ENCODE results near the gene PSMA2.
A peak's percentile ranks its signal among the peaks of the same experiment; 100 is the strongest.

PSMA2 gene

DNA sequence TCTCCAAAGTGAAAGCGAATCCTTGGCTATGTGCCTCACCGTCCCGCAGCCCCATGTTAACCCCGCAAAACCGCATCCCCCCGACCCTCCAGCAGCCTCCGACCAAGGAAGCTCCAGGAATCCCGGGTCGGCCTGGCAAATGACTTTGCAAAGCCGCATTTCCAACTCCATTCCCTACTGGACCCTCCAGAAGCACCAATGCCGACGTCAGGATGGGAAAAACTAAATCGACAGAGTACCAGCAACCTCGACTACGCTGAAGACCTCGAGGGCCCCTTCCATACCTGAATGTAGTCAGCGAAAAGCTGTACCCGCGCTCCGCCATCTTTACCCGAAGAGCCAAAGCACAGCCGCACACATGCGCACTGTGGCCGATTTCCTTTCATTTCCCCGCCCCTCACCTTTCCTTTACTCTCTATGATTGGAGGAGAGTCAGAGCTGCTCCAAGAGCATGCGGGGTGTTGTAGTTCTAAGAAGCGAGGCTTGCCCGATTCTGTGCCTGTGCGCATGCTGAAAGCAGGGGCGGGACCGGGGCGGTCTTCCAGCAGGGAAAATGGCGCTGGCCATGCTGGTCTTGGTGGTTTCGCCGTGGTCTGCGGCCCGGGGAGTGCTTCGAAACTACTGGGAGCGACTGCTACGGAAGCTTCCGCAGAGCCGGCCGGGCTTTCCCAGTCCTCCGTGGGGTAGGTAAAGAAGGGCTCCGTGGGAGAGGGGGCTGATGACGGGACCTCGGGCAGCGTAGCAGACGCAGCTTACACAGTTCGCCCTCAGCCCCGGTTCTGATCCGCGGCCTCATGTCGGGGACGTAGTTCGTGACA is at the start of gene PSMA2, which contains the start of gene MRPL32:
Gene PSMA2, minus strand, starts transcription at position 341 of the 818 bp plus-strand sequence. Its CDS starts 16 bp downstream, at position 325.
Gene MRPL32, plus strand, starts transcription at position 543 of the 818 bp plus-strand sequence. Its CDS starts 11 bp downstream, at position 554.
- peaks cover 15% of the 10 kb centered on the region for H3K36me3 ChIP-seq (ENCODE audit: insufficient read depth, low read length)
- peaks cover 20% of the 10 kb centered on the region for H3K4me1 ChIP-seq (ENCODE audit: control insufficient read depth, insufficient read depth, low read length, unreplicated experiment)
- H3K79me2 ChIP-seq (ENCODE audit: control insufficient read depth, insufficient read depth, low read length, unreplicated experiment) = peaks cover 79% of the 10 kb centered on the region
- peak within 1 kb of the TSS; percentile 89 for H2AFZ ChIP-seq (ENCODE audit: low read length, unreplicated experiment)
- no peaks in the 10 kb centered on the region for H3K27me3 ChIP-seq (ENCODE audit: insufficient read depth, low read length)
- peak within 1 kb of the TSS; percentile 97 for H3K4me3 ChIP-seq (ENCODE audit: low read depth, low read length)
- peak within 1 kb of the TSS; percentile 61 for H3K27ac ChIP-seq (ENCODE audit: low read depth, low read length)

GRCh38 chr7:42981601-42982000 is 49.6 kb upstream of the PSMA2 start:
- H3K27ac ChIP-seq (ENCODE audit: low read depth, low read length) = no peak overlapping the region
- no peaks in the 10 kb centered on the region for H3K36me3 ChIP-seq (ENCODE audit: insufficient read depth, low read length)
- no peak overlapping the region for H3K4me3 ChIP-seq (ENCODE audit: low read depth, low read length)

DNA sequence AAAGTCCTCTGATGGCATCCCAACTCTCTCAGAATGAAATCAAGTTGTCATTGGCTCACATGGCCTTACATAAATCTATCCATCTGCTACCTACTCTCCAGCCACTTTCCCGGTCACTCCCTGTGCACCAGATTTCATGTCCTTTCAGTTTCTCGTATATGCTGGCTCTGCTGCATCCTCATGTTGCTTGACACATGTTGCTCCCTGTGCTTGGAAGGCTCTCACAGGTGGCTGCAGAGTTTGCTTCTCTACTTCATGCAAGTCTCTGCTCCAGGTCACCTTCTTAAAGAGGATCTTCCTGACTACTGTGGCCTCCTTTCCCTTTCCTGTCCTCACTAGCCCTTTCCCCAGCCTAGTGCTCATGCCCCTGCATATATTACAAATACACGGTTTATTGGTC is 48.5 kb upstream of the PSMA2 start:
- Histone ChIP-seq H3K27me3 (ENCODE audit: insufficient read depth, low read length) (no peaks in the 10 kb centered on the region), H3K4me1 (ENCODE audit: control insufficient read depth, insufficient read depth, low read length, unreplicated experiment) (no peaks in the 10 kb centered on the region), H3K36me3 (ENCODE audit: insufficient read depth, low read length) (no peaks in the 10 kb centered on the region), H3K4me3 (ENCODE audit: low read depth, low read length) (no peak overlapping the region), H2AFZ (ENCODE audit: low read length, unreplicated experiment) (no peak overlapping the region), H3K27ac (ENCODE audit: low read depth, low read length) (no peak overlapping the region), H3K79me2 (ENCODE audit: control insufficient read depth, insufficient read depth, low read length, unreplicated experiment) (no peaks in the 10 kb centered on the region)

More at GRCh38 chr7:42981601-42982000, 49.6 kb upstream of the PSMA2 start:
- no peaks in the 10 kb centered on the region for H3K4me1 ChIP-seq (ENCODE audit: control insufficient read depth, insufficient read depth, low read length, unreplicated experiment)
- no peaks in the 10 kb centered on the region for H3K79me2 ChIP-seq (ENCODE audit: control insufficient read depth, insufficient read depth, low read length, unreplicated experiment)
- no peaks in the 10 kb centered on the region for H3K27me3 ChIP-seq (ENCODE audit: insufficient read depth, low read length)
- no peak overlapping the region for H2AFZ ChIP-seq (ENCODE audit: low read length, unreplicated experiment)

DNA sequence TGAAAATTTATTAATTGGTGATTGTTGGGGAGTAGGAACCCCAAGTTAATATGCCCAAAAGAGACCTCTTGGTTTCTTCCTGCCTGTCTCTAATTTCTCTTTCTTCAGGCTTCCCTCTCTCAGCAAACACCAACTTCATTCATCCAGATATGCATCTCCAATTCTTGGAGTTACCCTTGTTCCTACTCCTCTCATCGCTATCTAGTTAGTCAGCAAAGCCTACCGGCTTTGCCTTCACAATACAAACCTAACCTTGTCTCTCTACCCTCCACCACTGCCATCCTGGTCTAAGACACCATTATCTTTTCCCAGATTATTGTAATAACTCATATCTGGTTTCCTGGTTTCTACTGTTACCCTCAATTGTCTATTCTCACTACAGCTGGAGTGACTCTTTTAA is 48.1 kb upstream of the PSMA2 start:
- no peak overlapping the region for H3K4me3 ChIP-seq (ENCODE audit: low read depth, low read length)
- no peak overlapping the region for H3K27ac ChIP-seq (ENCODE audit: low read depth, low read length)
- H3K27me3 ChIP-seq (ENCODE audit: insufficient read depth, low read length) = no peaks in the 10 kb centered on the region
- H2AFZ ChIP-seq (ENCODE audit: low read length, unreplicated experiment) = no peak overlapping the region
- H3K36me3 ChIP-seq (ENCODE audit: insufficient read depth, low read length) = no peaks in the 10 kb centered on the region
- no peaks in the 10 kb centered on the region for H3K4me1 ChIP-seq (ENCODE audit: control insufficient read depth, insufficient read depth, low read length, unreplicated experiment)
- H3K79me2 ChIP-seq (ENCODE audit: control insufficient read depth, insufficient read depth, low read length, unreplicated experiment) = no peaks in the 10 kb centered on the region

DNA sequence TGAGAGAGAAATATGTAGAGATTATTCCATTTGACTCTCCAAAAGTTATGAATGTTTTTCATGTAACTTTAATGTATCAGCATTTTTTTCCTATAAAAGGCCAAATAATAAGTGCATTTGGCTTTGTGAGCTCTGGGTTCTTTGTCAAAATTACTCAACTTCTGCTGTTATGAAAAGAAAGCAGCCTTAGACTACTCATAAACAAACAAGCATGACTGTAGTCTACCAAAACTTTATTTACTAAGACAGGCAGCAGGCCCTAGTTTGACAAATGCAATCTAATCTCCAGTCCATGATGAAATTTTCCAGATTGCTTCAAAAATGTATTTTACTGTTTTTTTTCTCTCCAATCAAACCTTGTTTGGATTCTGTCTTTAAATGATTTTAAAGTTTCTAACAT is 46.5 kb upstream of the PSMA2 start:
- H3K36me3 ChIP-seq (ENCODE audit: insufficient read depth, low read length) = no peaks in the 10 kb centered on the region
- H3K4me1 ChIP-seq (ENCODE audit: control insufficient read depth, insufficient read depth, low read length, unreplicated experiment) = peaks cover 7% of the 10 kb centered on the region
- no peak overlapping the region for H3K4me3 ChIP-seq (ENCODE audit: low read depth, low read length)
- H3K27me3 ChIP-seq (ENCODE audit: insufficient read depth, low read length) = no peaks in the 10 kb centered on the region
- no peaks in the 10 kb centered on the region for H3K79me2 ChIP-seq (ENCODE audit: control insufficient read depth, insufficient read depth, low read length, unreplicated experiment)
- no peak overlapping the region for H2AFZ ChIP-seq (ENCODE audit: low read length, unreplicated experiment)
- H3K27ac ChIP-seq (ENCODE audit: low read depth, low read length) = no peak overlapping the region

DNA sequence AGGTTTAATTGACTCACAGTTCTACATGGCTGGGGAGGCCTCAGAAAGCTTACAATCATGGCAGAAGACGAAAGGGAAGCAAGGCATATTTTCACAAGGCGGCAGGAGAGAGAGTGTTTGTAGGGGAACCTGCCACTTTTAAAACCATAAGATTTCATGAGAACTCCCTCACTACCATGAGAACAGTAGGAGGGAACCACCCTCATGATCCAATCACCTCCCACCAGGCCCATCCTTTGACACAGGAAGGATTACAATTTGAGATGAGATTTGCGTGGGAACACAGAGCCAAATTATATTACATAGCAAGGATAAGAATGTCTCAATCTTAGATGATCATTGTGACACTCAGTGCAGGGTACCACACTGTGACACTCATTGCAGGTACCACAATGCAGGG is 44.4 kb upstream of the PSMA2 start:
- Histone ChIP-seq H3K27ac (ENCODE audit: low read depth, low read length) (no peak overlapping the region), H3K4me3 (ENCODE audit: low read depth, low read length) (no peak overlapping the region), H2AFZ (ENCODE audit: low read length, unreplicated experiment) (no peak overlapping the region), H3K79me2 (ENCODE audit: control insufficient read depth, insufficient read depth, low read length, unreplicated experiment) (no peaks in the 10 kb centered on the region), H3K4me1 (ENCODE audit: control insufficient read depth, insufficient read depth, low read length, unreplicated experiment) (peaks cover 23% of the 10 kb centered on the region), H3K27me3 (ENCODE audit: insufficient read depth, low read length) (no peaks in the 10 kb centered on the region), H3K36me3 (ENCODE audit: insufficient read depth, low read length) (no peaks in the 10 kb centered on the region)

- peak overlapping the region; percentile 32; the same call in 1 of the 2 replicates for H3K4me3 ChIP-seq (ENCODE audit: low read depth, low read length)
- no peaks in the 10 kb centered on the region for H3K79me2 ChIP-seq (ENCODE audit: control insufficient read depth, insufficient read depth, low read length, unreplicated experiment)
- no peaks in the 10 kb centered on the region for H3K27me3 ChIP-seq (ENCODE audit: insufficient read depth, low read length)
- no peaks in the 10 kb centered on the region for H3K36me3 ChIP-seq (ENCODE audit: insufficient read depth, low read length)
- peak overlapping the region; percentile 82 for H3K27ac ChIP-seq (ENCODE audit: low read depth, low read length)
- H3K4me1 ChIP-seq (ENCODE audit: control insufficient read depth, insufficient read depth, low read length, unreplicated experiment) = peaks cover 23% of the 10 kb centered on the region
- H2AFZ ChIP-seq (ENCODE audit: low read length, unreplicated experiment) = peak overlapping the region; percentile 82
These were observed 40.9 kb upstream of the PSMA2 start for GRCh38 chr7:42972699-42973500.

GRCh38 chr7:42967391-42967790 is 35.4 kb upstream of the PSMA2 start:
- Histone ChIP-seq H2AFZ (ENCODE audit: low read length, unreplicated experiment) (no peak overlapping the region), H3K27me3 (ENCODE audit: insufficient read depth, low read length) (no peaks in the 10 kb centered on the region), H3K27ac (ENCODE audit: low read depth, low read length) (no peak overlapping the region), H3K4me1 (ENCODE audit: control insufficient read depth, insufficient read depth, low read length, unreplicated experiment) (peaks cover 28% of the 10 kb centered on the region), H3K36me3 (ENCODE audit: insufficient read depth, low read length) (no peaks in the 10 kb centered on the region), H3K4me3 (ENCODE audit: low read depth, low read length) (no peak overlapping the region), H3K79me2 (ENCODE audit: control insufficient read depth, insufficient read depth, low read length, unreplicated experiment) (no peaks in the 10 kb centered on the region)

GRCh38 chr7:42964849-42965805 is 33.2 kb upstream of the PSMA2 start:
- Histone ChIP-seq H3K27me3 (ENCODE audit: insufficient read depth, low read length) (no peaks in the 10 kb centered on the region), H3K27ac (ENCODE audit: low read depth, low read length) (peak overlapping the region; percentile 70), H3K4me3 (ENCODE audit: low read depth, low read length) (no peak overlapping the region), H3K4me1 (ENCODE audit: control insufficient read depth, insufficient read depth, low read length, unreplicated experiment) (peaks cover 19% of the 10 kb centered on the region), H3K36me3 (ENCODE audit: insufficient read depth, low read length) (no peaks in the 10 kb centered on the region), H3K79me2 (ENCODE audit: control insufficient read depth, insufficient read depth, low read length, unreplicated experiment) (no peaks in the 10 kb centered on the region), H2AFZ (ENCODE audit: low read length, unreplicated experiment) (no peak overlapping the region)

GRCh38 chr7:42964293-42964692 is 32.3 kb upstream of the PSMA2 start:
- Histone ChIP-seq H2AFZ (ENCODE audit: low read length, unreplicated experiment) (no peak overlapping the region), H3K4me3 (ENCODE audit: low read depth, low read length) (no peak overlapping the region), H3K27me3 (ENCODE audit: insufficient read depth, low read length) (no peaks in the 10 kb centered on the region), H3K36me3 (ENCODE audit: insufficient read depth, low read length) (no peaks in the 10 kb centered on the region), H3K79me2 (ENCODE audit: control insufficient read depth, insufficient read depth, low read length, unreplicated experiment) (no peaks in the 10 kb centered on the region), H3K27ac (ENCODE audit: low read depth, low read length) (peak overlapping the region; percentile 70), H3K4me1 (ENCODE audit: control insufficient read depth, insufficient read depth, low read length, unreplicated experiment) (peaks cover 19% of the 10 kb centered on the region)
